Tibial artery (tissue), 4 donors: ENCODE data around the gene PPIG.
"Not testable (repeated sequence)": the region's sequence is repeated elsewhere in the genome, so short reads cannot be mapped to it uniquely, and the experiment has no call there.

Experiments
- DNase-seq, 2 donors: peaks; one replicate each; pipeline ENCODE4 v3.0.0-alpha.2; 2019
- H3K27ac ChIP-seq, 2 donors: fragments of 200-600 bp; sonication (generic) in 1 of 2; 1 replicate in 1 of 2; 2 replicates in 1 of 2; pipeline ENCODE4 v1.5.1; 2018 to 2019; ENCODE audit warnings: mild to moderate bottlenecking in 1 of 2
- H3K27me3 ChIP-seq, 2 donors: fragments of 200-600 bp; sonication (generic) in 1 of 2; one replicate each; pipeline versions ENCODE4 v1.5.1 to v1.6.0; 2016 to 2019
- H3K36me3 ChIP-seq, 3 donors: fragments of 200-600 bp; sonication (generic) in 2 of 3; one replicate each; pipeline ENCODE4 v1.5.1; 2016 to 2019; ENCODE audit warnings: mild to moderate bottlenecking in 2 of 3
- H3K4me1 ChIP-seq, 4 donors: fragments of 200-600 bp; sonication (generic) in 2 of 4; 1 replicate in 3 of 4; 2 replicates in 1 of 4; pipeline ENCODE4 v1.5.1; 2016 to 2019
- H3K4me3 ChIP-seq, 2 donors: fragments of 200-600 bp; sonication (generic) in 1 of 2; 1 replicate in 1 of 2; 2 replicates in 1 of 2; pipeline ENCODE4 v1.5.1; 2018 to 2019; ENCODE audit warnings: mild to moderate bottlenecking in 2 of 2
- H3K9me3 ChIP-seq, 3 donors: fragments of 200-600 bp; sonication (generic) in 1 of 3; one replicate each; pipeline ENCODE4 v1.5.1; 2016 to 2019
- CTCF ChIP-seq, 2 experiments: fragments of 200-600 bp in 1 of 2; fragments of 450-650 bp in 1 of 2; IDR thresholded peaks; one replicate each; pipeline ENCODE4 v1.5.1; 2017 to 2019; ENCODE audit warnings: antibody characterized with exemption in 2 of 2, mild to moderate bottlenecking in 1 of 2, moderate library complexity in 1 of 2
- intact Hi-C: fragments of 100-400 bp; cut with DNase I; formaldehyde crosslinking; loops from one replicate; pipeline ENCODE4 v1.15.0; 2023; ENCODE audit warnings: low total_unique reads

PPIG gene

GRCh38 chr2:169609264-169609663 lies 25.1 kb downstream of the PPIG start:
- no peak for DNase-seq
- Histone ChIP-seq H3K27me3 (no peaks in the 10 kb centered on the region), H3K27ac (no peak overlapping the region), H3K4me3 (no peak overlapping the region), H3K4me1 (no peaks in the 10 kb centered on the region), H3K9me3 (no peaks in the 10 kb centered on the region), H3K36me3 (peaks cover 75 to 86% (median 81%) of the 10 kb centered on the region in 3 donors)
- no peak for TF ChIP-seq CTCF (IDR thresholded peaks at IDR 0.05)
- intact Hi-C loops = no loop called here

DNA sequence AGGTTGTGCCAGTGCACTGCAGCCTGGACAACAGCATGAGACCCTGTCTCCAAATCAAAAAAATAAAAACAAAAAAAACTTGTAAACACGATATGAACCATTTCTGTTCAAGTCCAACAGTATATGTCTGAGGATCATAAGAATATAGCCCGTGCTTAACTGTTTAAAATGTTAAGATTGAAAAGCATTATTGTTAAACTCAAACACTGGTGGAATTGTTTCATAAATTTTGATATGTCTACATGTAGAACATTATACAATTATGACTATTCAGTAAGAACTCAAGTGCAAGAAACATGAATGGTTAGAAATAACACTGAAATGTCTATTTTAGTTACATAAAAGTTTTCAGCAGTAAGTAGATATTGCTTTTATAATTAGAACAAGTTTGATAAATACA lies 29.7 kb downstream of the PPIG start:
- Histone ChIP-seq H3K4me1 (no peaks in the 10 kb centered on the region), H3K27ac (no peak overlapping the region), H3K4me3 (no peak overlapping the region), H3K36me3 (peaks cover 60 to 94% (median 76%) of the 10 kb centered on the region in 3 donors), H3K27me3 (no peaks in the 10 kb centered on the region), H3K9me3 (no peaks in the 10 kb centered on the region)
- intact Hi-C loops = no loop called here
- DNase-seq = no peak
- TF ChIP-seq CTCF (IDR thresholded peaks at IDR 0.05) = no peak

- H3K4me3 ChIP-seq, H3K27ac ChIP-seq, H3K9me3 ChIP-seq, H3K4me1 ChIP-seq, DNase-seq, H3K27me3 ChIP-seq, intact Hi-C loops: not testable (repeated sequence)
- peaks cover 42 to 72% (median 70%) of the 10 kb centered on the region in 3 donors for H3K36me3 ChIP-seq
Measured at GRCh38 chr2:169615982-169616381, 31.8 kb downstream of the PPIG start.

- Histone ChIP-seq H3K9me3 (no peaks in the 10 kb centered on the region), H3K27me3 (no peaks in the 10 kb centered on the region), H3K27ac (no peak overlapping the region), H3K4me1 (no peaks in the 10 kb centered on the region), H3K4me3 (no peak overlapping the region), H3K36me3 (peaks cover 18 to 68% (median 53%) of the 10 kb centered on the region in 3 donors)
- TF ChIP-seq CTCF (IDR thresholded peaks at IDR 0.05) = no peak
- DNase-seq = no peak
- intact Hi-C loops = no loop called here
Measured at GRCh38 chr2:169619946-169620345, 35.8 kb downstream of the PPIG start.

DNA sequence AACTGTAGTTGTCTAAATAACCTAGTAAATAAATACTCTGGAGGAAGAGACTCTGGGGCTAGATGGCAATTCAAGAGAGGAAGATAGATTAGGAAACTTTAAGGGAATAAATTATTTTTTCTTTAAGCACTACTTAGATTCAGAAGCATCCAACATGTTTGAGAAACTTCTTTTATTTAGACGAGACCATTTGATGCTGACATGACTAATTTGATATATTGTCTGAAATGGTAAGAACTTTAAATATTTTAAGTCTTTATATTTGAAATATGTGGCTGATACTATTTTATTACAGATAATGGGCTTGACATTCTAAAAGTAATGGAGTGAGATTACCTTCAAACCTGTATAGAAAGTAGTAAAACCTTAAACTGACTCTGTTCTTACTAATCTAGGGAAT lies 36.4 kb downstream of the PPIG start:
- Histone ChIP-seq H3K36me3 (peaks cover 13 to 66% (median 48%) of the 10 kb centered on the region in 3 donors), H3K9me3 (no peaks in the 10 kb centered on the region), H3K27me3 (no peaks in the 10 kb centered on the region), H3K27ac (no peak overlapping the region), H3K4me3 (no peak overlapping the region), H3K4me1 (no peaks in the 10 kb centered on the region)
- DNase-seq = no peak
- TF ChIP-seq CTCF (IDR thresholded peaks at IDR 0.05) = no peak
- intact Hi-C loops = no loop called here

GRCh38 chr2:169623235-169623634 lies 39.1 kb downstream of the PPIG start:
- H3K9me3 ChIP-seq = no peaks in the 10 kb centered on the region
- peaks cover 10 to 62% (median 32%) of the 10 kb centered on the region in 3 donors for H3K36me3 ChIP-seq
- DNase-seq = no peak
- no peak for TF ChIP-seq CTCF (IDR thresholded peaks at IDR 0.05)
- H3K27ac ChIP-seq = no peak overlapping the region
- H3K27me3 ChIP-seq = no peaks in the 10 kb centered on the region
- no peak overlapping the region for H3K4me3 ChIP-seq
- no peaks in the 10 kb centered on the region for H3K4me1 ChIP-seq
- intact Hi-C loops = no loop called here
